ENCODE data around the gene OTC.

- TF ChIP-seq CTCF (IDR thresholded peaks at IDR 0.05): no peak
- TF ChIP-seq POLR2A (IDR thresholded peaks at IDR 0.05): no peak
Measured at GRCh38 chrX:38452603-38453002, 100.2 kb downstream of the OTC start.

Measured in heart left ventricle (tissue), 13 donors.